Germinal center (tissue), 1 donor: Measurements from ENCODE around the gene RAMP3.
"Not testable (repeated sequence)": the region's sequence is repeated elsewhere in the genome, so short reads cannot be mapped to it uniquely, and the experiment has no call there.

Experiments
- DNase-seq: peaks from one replicate; pipeline ENCODE4 v3.0.0; 2012; ENCODE audit warnings: mixed read lengths, low spot score

The RAMP3 gene

DNA sequence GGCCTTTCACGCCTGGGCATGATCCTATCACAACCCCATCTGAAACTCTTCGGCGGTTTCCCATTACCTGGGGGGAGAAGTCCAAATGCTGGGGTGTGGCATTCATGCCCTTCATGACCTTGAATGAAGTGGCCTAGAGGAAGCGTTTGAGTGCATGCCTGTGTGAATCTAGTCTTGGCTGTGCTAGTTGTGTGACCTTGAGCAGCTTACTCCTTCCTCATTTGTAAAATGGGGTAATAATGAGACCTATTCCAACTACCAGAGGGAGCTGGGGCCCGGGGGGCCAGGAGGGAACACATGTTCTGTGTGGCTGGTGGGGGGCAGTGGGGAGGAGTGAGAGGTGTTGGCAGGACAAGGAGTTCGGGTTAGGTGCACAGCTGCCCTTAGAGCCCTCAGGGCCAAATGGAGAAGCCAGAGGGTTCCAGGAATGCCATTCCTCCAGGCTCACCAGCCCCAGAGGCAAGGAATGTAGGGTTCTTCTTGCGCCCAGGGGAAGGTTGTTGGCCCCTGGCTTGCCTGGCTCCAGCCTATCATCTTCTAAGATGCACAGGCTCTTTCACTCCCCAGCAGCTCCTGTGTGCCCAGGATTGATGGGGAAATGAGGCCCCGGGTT is 24.8 kb upstream of the RAMP3 start:
- DNase-seq: no peak

DNA sequence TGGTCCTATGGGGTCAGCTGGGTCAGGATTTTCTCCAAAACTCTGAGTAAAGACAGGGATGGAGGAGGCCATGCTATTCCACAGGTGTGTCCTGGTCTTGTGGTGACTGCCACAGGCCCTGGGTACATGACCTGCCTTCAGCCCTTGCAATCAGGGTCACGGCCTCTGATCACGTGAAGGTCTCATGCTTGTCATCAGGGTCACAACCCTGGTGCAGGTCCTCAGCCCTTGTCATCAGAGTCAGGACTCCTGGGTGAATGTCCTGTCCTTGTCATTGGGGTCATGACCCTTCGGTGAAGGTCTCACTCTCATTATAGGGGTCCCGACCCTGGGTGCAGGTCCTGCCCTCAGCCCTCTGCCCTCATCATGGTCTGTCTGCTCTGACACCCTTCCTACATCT is 24.2 kb upstream of the RAMP3 start:
- no peak for DNase-seq

DNA sequence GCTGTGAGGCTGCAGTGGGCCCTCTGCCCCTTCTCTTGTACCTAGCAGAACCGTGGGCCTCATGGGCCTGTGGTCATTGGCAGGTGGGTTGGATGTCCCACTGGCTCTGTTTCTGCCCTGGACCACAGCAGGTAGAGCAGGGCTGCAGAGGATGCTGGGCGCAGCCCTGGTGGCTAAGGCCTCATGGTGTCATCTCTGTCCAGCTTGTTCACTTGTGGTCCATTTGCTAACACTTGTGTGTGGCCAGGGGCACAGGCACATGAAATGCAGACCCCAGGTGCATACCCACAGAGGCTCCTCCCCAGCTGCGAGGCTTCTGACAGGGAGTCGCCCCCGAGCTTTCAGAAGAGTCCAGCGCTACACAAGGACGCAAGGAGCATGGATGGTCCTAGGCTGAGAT is 23.7 kb upstream of the RAMP3 start:
- DNase-seq: no peak

DNA sequence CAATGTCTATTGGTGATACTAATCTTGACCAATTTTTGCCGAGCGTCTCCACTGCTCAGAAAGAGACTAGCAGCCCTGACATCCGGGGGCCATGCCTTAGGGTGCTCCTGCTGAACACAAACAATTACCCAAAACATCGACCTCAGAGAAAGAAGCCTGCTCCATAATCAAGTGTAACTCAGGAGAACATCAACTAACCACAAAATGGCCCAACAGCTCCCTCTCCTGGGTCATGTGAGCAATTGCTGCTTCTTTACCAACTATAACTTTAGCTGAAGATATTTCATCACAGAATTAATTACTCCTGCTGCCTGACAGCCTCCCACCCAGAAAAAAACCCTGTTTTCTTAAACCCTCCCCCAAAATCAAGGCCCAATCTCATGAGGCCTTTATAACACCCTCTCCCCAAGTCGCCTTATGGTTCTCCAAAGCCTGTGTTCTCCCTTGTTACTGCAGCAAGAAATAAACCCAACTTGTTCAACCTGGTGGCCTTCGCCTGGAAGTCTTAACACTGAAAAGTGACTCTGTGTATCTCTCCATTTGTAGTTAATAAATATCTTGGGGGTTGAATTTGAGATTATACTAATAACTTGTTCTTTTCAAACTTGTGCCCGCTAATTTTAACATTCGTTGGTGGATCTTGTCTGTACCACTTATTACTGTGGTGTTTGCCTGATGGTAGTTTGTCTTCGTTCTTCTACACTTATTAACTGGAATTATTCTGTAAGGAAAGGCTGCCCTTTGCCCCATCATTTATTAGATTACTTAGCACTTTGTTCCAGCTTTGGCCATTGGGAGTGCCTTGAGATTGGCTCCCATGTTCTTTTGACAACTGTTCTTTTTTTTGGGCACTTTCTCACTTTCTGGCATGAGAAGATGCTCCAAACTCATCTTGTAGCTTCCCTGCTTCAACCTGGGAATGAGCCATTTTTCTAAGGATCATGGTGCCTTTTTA is 21.2 kb upstream of the RAMP3 start:
- DNase-seq: peak; percentile 81

DNA sequence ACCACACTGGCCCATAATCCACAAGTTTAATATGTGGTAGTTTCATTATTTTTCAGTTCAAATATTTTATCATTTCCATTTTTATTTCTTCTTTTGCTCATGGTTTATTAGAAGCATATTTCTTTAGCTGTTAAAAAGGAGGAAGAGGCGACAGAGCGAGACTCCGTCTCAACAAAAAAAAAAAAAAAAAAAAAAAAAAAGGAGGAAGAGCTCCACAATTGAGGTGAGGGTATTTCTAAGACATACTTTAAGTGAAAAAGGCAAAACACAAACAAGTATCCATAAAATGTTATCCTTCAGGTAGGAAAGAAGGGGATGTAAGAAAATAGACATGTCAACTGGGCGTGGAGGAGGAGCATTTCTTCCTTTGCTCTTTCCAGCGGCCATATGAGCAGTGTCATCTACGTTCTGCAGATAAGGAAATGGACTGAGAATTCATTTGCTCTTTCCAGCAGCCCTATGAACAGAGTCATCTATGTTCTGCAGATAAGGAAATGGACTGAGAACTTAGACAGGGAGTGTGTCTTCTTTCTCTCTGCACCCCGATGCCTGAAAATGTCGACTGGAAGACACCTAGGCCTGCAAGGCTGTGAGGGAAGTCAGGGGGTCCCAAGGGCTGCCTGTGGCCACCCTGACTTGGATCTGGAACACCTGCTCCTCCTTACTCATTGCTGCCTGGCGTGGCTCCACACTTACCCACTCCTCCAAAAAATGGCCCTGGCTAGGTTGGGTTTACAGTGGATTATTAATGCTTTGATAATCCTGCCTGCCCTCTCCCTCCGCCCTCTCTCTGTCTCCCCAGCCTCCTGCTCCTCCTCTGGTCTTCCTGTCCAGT is 18.9 kb upstream of the RAMP3 start:
- no peak for DNase-seq

DNA sequence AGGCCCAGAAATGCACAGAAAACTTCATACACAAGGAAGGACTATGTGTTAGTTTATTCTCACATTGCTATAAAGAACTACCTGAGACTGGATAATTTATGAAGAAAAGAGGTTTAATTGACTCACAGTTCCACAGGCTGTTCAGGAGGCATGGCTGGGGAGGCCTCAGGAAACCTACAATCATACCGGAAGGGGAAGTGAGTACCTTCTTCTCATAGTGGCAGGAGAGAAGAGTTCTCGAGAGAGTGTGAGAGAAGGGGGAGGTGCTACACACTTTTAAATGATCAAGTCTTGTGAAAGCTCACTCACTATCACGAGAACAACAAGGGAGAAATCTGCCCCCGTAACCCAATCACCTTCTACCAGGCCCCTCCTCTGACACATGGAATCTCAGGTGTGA is 16.8 kb upstream of the RAMP3 start:
- DNase-seq: no peak

DNA sequence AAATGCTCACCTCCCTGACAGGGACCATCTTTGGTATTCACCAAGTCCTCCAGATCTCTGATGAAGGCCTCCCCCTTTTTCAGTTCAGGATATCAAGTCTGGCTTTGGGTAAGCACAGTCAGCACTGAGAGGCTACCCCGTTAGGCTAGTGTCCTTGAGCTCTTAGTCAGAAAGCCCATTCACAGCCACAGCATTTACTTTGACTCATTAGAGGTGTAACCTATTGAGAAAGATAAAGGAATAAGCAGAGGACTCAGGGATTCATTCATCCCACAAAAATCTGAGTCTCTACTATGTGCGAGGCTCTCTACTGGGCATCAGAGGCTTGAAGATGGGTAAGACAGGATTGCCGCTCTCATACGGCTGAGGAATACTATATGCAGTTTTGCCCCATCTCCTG is 14.0 kb upstream of the RAMP3 start:
- no peak for DNase-seq

DNA sequence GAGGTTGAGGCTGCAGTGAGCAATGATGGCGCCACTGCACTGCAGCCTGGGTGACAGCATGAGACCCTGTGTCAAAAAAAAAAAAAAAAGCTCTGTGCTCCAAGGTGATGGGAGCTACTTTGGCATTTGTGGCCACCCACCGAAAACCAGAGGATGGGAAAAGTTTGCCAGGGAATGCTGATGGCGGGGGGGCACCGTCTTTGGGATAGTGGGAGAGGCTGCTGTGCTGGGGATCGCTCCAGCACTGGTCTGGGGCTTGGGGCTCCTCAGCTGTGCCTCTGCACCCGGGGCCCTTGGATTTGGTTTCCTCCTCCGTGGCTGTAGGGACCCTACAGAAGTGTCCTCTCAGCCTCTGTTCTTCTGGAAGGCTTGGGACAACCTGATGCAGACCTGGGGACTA is 11.7 kb upstream of the RAMP3 start:
- DNase-seq: no peak

DNA sequence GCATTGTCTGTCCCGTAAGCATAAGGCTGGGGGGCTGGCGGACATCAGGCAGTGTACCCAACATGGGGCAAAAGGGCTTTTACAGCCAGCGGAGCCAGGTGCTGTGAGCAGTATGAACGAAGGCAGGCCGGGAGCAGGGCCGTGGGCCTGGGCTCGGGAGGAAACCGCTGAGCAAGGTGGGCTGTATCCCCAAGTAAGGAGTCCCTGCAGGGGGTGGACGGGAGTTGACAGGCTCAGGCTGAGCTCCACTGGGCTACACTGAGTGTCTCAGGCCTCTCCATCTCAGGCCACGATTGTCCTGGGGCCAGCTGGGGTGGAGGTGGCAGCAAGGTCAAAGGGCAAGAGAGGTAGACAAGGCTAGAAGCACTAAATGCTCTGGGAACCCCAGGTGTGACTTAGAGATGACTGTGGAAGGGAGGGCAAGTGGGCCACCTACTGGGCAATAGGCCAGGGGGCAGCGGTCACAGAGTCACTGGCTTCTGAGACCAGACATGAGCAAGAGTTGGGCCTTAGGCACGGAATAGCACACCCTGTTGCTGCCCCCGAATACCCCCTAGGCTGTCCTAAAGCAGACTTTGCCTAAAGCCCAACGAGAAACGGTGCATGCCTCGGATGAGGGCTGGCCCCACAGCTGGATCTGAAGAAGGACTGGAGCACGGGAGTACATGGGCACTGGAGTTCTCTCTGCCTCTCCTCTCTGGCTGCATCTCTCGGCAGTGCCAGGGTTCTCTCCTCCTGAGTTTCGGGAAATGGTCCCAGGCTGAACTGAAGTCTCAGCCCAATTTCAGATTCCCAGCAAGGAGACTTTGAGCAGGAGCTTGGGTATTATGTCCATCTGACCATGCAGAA is 10.8 kb upstream of the RAMP3 start:
- no peak for DNase-seq

DNA sequence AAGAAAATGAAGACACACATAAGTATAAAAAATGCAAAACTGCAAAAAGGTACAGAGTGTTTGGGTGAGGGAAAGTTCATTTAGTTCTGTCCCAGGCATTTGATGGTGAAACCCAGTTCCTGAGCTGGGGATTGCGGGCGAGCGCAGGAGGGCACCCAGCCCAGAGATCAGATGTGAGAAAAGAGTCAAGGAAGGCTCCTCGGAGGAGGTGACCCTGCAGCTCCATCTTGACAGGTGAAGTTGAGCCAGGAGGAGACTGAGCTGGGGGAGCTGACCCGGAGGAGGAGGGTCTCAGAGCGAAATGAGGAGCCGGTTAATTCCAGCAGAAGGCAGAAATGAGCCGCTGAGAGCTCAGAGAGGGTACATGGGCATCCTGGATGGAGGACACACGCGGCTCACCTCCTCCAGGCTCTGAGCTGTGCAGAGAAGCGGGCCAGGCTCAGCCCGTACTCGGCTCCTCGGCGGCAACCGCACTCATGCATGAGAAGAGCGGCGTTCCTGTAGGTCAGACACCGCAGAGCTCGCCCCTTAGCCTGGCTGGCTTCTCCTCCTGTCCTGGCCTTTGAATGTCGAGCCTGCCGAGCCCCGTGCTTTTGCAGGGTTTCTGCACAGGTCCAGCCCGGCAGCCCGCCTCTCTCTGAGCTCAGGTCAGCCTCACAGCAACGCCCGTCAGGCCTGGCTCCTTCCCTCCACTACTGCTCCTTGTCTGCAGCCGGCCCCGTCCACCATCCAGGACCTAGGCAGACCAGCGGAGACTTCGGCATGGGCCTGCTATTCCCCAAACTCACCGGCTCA is 9.5 kb upstream of the RAMP3 start:
- no peak for DNase-seq

DNA sequence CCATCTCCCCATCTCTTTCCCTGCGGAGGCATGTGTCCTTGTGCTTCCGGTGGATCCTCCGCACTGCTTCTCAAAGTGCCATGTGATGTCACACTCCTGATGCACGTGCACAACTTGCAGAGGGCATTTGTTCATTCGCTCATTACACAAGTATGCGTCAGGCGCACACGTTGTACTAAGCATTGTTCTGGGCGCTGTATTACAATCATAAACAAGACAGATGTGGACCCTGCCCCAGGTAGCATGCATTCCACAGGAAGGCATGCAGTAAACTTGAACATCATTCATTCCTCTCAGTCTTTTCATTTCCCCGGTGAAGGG is 9.0 kb upstream of the RAMP3 start:
- DNase-seq: no peak

DNA sequence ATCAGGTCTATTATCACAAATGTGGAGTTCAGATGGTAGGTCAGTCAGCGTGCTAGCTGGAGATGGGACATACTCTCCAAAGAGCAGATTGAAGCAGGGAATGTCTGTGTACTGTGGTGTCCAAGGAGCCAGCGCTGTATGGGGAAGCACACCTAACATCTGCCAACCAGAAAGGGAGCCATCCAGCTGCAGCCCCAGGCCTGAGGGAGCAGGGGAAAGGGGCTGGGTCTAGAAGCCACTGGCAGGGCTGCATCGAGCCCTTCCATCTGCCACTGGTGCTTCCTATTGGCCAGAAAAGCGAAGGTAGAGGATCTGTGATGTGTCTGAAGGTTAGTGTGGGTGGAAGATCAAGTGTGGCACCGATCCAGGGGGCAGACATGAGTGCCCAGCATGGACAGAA is 8.0 kb upstream of the RAMP3 start:
- no peak for DNase-seq

DNA sequence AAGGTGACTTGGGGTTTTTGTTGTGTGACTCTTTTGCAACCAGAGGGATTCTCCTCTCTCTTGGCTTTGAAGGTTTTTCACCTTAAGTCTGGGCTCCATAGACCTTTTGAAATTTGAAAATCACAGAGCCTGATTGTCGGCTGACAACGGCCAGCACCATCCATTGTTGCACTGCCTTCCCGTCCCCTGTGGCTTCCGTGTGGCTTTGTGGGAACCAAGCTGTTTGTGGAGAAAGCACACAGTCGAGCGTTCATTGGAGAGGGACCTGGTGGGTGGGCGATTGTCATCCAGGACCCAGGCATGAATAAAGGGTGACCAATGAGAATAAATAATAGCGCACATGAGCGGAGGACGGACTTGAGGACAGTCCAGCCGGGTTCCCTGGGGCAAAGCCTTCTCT is 7.4 kb upstream of the RAMP3 start:
- DNase-seq: no peak

DNA sequence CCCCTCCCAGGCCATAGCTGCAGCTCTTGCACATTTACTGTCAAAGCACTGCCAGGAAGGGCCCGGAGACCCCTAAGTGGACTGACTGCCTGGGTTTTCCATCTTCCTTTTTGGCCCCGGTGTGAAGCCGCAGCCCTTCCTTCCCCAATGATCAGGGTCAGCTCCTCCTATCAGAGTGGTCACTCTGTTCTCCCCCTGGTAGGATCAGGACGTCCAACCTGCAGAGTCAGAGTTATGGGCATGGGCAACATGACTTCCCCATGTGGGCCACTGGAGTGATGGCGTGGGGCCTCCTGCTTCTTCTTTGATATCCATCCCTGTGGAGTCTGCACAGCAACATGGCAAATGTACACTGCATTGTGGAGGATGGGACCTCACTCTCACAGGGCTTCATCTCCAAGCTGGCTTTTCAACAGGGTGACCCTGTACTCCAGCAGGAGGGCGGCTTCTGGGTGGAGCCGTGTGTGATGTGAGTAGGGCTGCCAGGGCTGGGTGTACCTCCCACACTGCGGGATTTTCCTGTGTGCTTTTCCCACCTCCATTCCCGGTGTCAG is 6.4 kb upstream of the RAMP3 start:
- DNase-seq: no peak

DNA sequence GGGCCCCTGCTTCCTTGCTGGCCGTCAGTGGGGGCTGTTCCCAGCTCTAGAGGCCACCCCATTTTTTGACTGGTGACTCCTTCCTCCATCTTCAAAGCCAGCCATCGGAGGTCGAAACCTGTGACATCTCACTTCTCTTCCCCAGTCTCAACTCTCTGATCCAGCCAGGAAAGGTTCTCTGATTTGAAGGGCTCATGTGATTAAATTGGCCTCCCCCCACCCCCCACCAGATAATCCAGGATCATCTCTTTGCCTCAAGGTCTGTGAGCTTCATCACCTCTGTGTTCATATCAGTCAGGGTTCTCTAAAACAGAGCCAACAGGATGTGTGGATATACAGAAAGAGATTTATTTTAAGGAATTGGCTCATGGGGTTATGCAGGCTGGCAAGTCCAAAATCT is 5.6 kb upstream of the RAMP3 start:
- no peak for DNase-seq

DNA sequence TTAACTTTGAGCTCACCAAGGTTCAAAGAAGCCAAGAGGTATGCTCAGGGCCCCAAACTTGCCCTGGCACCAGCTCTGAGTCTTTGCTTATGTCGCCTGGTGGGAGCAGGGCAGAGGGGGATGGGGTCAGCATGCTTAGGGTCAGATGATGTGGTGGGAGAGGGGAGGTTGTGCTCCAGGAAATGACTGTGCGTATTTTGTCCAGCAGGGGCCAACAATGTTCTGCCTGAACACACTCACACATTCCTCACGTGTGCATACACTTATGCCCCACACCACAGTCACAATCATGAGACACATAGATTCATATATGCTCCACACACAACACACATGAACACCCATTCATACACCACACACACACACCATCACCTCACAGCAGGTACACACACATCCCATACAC is 4.4 kb upstream of the RAMP3 start:
- DNase-seq: no peak

DNA sequence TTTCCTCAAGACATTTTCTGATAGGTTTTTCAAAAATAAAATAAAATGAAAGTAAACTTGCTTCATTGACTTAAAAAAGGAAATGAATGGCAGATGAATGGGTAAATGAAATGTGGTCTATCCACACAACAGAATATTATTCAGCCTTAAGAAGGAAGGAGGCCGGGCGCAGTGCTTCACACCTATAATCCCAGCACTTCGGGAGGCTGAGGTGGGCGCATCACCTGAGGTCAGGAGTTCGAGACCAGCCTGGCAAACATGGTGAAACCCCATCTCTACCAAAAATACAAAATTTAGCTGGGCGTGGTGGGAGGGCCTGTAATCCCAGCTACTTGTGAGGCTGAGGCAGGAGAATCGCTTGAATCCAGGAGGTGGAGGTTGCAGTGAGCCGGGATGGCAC is 3.7 kb upstream of the RAMP3 start:
- not testable (repeated sequence) for DNase-seq

DNA sequence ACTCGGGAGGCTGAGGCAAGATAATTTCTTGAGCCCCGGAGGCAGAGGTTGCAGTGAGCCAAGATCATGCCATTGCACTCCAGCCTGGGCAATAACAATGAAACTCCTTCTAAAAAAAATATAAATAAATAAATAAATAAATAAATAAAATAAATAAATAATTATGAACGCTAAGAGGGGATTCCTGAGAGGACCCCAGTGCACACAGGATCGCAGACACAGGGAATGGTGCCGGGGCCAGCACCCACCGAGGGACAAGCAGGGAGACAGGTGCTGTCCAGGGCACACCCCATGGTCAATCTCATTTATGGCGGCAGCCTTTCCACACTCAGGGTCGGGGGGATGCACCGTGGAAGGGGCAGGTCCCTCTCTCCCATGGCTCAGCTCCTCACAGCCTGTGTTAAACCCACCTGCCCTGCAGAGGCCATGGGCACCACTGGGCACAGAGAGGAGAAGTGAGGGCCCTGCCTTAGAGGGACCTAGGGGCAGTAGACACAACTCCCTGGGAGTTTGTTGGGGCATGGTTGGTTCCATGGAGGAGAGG is 2.2 kb upstream of the RAMP3 start:
- no peak for DNase-seq

DNA sequence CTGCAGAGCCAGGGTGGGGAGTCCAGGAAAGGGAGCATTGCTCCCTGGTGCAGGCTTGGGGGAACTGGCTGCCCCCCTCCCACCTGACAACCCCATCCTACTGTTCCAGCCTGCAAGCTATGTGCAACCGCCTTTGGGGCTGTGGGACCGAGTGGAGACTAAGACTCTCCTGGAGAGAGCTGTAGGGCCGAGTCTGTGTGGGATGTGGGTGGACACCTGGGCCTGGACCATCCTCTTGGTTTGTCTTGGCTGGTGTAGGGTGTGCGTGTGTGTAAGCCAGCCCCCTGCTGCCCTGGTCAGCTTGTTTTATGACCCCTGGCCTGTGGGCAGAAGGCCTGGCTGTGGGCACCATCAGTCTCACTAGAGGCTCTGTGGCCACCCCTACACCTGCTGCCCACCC is 1.6 kb upstream of the RAMP3 start:
- no peak for DNase-seq

DNA sequence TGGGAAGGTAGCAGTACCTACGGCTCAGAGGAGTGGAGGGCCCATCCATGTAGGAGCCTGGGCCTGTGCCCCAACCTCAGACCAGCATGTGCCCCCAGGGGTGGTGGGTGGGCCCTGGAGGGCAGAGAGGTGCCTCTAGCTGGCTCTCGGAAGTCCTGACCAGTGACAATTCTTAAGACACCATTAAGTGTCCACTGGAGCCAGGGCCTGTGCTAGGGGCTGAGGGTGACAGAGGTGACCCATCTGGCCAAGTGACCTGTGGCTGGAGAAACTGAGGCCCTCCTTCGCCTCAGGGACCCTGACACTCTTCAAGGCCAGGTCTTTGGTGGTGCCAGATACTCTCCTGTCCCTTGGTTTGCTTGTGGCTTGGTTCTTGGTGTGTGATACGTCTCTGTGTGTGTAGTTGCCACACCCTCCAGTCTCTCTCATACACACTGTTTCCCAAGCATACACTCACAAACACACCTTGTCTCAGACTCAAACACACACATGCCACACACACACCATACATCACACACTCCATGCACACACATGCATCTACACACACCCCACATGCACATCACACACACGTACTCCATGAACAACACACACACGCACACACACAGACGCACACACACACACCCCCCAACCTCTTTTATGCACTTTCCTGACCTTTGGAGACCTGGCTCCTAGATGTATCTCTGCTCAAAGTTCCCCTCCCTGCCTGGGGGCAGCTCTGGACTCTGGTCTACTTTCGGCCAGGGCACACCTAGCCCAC is 897 bp upstream of the RAMP3 start:
- DNase-seq: no peak
